ENCODE data around the gene GIMAP5.

The GIMAP5 gene

DNA sequence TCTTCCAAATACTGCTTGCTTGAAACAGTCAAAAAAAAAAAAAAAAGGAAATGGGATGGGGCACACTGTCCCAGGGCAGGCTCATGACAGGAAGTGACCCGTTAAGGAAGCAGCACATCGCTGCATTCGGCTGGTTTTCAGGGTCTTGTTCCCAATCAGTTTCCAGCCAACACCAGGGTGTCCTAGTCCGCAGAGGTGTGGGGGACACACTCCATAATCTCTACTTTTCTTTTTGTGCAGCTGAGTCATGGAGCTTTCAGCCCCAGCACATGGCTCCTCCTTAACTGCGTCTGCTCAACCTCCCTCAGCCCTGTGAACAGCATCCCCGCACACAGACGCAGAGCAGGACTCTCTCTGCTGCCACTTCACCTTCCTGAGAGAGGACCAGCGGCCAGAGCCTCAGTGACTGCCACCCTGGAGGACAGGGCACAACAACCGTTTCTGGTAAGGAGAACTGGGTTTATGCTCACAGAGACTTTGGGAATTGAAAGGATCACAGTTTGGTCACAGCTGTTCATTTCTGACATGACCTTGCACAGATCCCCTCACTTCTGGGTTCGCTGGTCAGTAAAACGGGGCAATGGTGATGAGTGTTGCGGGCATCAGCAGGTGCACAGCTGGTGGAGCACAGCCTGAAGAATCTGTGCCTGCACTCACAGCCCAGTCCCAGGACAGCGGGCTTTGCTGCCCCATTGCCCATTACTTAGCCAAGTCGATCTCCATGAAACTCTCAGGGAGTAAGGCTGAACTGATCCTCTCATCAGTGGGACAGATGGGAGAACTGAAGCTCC is at the start of gene GIMAP5:
GIMAP5 (plus strand) TSS at position 154 of the 791 bp plus-strand sequence. CDS start 3,467 bp downstream, outside the sequence.
- DNase-seq (ENCODE audit: low spot score) = no peak

DNA sequence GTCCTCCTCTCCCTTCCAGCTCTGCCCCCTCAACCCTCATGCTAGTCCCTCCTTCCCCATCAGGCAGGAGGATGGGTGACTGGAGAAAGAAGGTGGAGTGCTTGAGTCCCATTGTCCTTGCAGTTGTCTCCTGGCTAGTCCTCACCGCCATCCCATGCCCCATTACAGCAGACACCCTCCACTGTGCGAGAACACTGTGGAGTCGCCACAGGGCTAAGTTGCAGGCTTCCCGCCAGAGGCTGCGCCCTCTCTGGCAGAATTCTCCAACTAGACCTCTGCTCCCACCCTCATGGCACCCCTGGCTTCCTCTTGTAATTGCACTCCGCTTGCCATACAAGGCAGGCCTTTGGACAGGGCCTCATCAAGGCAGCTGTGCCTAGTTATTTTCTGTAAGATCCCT is 48.6 kb upstream of the GIMAP5 start:
- no peak for DNase-seq (ENCODE audit: low spot score)

DNA sequence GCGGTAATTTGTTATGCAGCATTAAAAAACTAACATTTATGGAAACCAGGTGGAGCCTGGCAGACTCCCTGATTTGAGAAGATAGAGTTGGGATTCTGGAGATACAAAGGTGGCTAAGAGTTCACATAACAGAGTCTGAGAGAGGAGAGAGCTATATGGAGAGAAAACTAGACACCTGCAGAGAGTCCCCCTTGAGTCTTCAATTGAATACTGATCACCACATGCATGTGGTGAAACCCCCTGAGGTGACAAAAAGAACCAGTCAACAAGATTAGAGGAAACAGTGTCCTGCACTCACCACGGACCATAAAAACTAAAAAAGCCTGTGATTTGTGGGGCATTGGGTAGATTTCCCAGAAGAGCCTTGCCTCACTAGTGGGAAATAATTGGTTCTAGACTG is 41.6 kb upstream of the GIMAP5 start:
- DNase-seq (ENCODE audit: low spot score) = no peak

DNA sequence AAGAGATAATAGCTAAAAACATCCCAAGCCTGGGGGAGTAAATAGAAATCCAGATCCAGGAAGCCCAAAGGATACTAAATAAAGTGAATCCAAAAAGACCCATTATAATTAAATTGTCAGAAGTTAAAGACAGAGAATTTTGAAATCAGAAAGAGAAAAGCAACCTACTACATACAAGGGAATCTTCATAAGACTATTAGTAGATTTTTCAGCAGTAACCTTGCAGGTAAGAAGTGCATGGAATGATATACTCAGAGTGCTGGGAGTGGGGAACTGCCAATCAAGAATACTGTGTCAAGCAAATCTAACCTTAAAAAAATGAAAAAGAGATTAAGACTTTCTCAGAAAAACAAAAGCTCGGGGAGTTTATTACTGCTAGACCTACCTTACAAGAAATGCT is 34.0 kb upstream of the GIMAP5 start:
- no peak for DNase-seq (ENCODE audit: low spot score)

DNA sequence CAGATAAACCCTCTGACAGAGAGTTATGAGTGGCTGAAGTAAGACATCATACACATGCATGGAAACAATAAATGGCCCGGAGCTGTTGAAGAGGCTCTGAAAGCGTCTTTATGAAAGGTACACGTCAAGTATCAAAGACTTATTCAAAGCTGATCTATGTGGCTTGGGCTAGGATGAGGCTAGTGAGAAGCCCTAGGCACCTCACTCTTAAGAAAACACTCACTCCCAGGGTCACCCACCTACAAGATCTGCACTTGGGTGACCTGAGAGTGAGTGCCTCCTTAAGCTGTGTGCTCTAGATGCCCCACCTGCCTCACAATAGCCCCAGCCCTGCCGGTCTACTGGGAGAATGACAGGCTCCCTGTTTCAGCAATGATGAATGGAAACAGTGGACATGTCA is 21.9 kb upstream of the GIMAP5 start:
- no peak for DNase-seq (ENCODE audit: low spot score)

GRCh38 chr7:150715738-150716137 is 21.5 kb upstream of the GIMAP5 start:
- DNase-seq (ENCODE audit: low spot score) = no peak

DNA sequence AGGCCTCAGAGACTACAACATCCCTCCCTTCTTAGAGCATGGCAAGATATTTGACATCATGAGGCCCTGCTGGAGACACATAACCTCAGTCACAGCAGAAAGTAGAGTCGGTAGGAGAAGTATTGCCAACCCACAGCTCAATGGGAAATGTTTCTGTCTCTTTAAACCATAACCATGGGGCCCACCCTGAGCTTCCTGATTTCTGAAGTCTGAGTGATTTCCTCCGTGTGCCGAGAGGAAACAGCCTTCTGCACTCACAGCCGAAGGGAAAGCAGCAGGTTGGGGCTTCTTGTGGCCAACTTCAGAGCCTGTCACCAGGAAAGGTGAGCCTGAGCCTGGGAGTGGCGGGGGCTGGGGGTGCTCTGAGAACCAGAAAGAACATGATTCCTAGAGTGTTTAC is 20.9 kb upstream of the GIMAP5 start, which contains the start of gene GIMAP1:
GIMAP1 (plus strand) TSS at position 246 of the 400 bp plus-strand sequence. CDS start 2,435 bp downstream, outside the sequence.
- DNase-seq (ENCODE audit: low spot score) = no peak

- no peak for DNase-seq (ENCODE audit: low spot score)
Observed at GRCh38 chr7:150716939-150717338, 20.3 kb upstream of the GIMAP5 start.

DNA sequence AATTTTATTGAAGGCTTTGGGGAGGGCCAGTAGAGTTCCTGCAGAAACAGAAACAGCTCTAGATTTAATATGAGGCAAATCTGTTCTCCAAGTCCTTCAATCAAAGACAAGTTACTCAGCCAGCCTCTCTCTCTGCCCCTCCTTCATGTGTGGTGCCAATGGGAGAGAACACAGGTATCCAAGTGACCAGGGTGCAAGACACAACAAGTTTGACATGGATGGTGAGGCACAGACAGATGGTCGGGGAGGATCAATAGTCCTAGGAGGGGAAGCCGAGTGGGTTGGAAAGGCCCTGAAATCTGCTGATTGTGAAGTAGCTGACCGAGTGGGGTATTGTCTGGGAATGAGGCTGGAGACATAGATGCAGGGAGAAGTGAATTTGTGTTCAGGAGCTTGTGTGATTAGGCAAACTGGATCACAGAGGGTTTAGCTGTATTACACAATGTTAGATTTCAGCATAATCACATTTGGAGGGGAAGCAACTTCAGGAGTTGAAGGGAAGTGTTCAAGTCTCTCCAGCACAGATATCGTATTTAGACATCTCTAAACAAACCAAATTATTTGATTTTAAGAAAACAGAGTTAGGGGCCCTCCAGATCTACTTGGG is 19.3 kb upstream of the GIMAP5 start:
- no peak for DNase-seq (ENCODE audit: low spot score)

GRCh38 chr7:150719436-150719835 is 17.8 kb upstream of the GIMAP5 start:
- DNase-seq (ENCODE audit: low spot score) = no peak

DNA sequence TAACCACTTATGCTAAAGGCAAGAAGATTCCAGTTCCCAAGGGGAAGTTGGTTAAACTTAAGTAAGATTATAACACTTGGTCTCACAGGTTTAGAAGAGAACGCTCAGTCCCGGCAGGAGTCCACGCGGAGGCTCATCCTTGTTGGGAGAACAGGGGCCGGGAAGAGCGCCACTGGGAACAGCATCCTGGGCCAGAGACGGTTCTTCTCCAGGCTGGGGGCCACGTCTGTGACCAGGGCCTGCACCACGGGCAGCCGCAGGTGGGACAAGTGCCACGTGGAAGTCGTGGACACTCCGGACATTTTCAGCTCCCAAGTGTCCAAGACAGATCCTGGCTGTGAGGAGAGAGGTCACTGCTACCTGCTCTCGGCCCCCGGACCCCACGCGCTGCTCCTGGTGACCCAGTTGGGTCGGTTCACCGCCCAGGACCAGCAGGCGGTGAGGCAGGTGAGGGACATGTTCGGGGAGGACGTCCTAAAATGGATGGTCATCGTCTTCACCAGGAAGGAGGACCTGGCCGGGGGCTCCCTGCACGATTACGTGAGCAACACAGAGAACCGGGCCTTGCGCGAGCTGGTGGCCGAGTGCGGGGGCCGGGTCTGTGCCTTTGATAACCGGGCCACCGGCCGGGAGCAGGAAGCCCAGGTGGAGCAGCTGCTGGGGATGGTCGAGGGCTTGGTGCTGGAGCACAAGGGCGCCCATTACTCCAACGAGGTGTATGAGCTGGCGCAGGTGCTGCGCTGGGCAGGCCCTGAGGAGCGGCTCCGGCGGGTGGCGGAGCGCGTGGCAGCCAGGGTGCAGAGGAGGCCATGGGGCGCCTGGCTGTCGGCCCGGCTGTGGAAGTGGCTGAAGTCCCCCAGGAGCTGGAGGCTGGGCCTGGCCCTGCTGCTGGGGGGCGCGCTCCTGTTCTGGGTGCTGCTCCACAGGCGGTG is 17.0 kb upstream of the GIMAP5 start:
- no peak for DNase-seq (ENCODE audit: low spot score)

- DNase-seq (ENCODE audit: low spot score) = no peak
Observed at GRCh38 chr7:150721970-150722373, 15.2 kb upstream of the GIMAP5 start.

DNA sequence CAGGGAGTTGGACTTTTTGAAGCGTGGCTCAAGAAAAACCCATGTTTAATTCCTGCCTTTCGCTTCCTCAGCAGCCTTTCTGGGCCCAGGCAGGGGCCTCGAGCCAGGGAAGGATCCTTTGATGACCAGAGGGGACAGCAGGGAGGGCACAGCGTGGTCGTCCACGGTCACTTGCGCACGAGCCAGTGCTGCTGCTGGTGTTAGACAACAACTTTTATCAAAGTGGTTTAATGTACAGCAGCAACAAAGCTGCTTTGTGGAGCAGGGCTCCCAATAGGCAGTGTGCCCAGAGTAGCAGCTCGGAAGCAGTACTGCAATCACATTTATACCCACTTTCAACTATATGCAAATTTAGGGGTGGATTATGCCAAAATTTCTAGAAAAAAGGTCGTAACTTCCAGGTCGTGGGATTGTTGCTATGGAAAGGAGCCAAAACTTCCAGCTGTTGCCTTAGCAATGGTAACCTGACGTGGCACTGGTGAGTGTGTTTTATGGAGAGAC is 14.7 kb upstream of the GIMAP5 start:
- DNase-seq (ENCODE audit: low spot score) = no peak

GRCh38 chr7:150723467-150723866 is 13.8 kb upstream of the GIMAP5 start:
- DNase-seq (ENCODE audit: low spot score) = no peak

- no peak for DNase-seq (ENCODE audit: low spot score)
Observed at GRCh38 chr7:150727381-150727780, 9.8 kb upstream of the GIMAP5 start.

- DNase-seq (ENCODE audit: low spot score) = no peak
Observed at GRCh38 chr7:150728011-150728410, 9.2 kb upstream of the GIMAP5 start.

GRCh38 chr7:150728609-150729008 is 8.6 kb upstream of the GIMAP5 start:
- no peak for DNase-seq (ENCODE audit: low spot score)

DNA sequence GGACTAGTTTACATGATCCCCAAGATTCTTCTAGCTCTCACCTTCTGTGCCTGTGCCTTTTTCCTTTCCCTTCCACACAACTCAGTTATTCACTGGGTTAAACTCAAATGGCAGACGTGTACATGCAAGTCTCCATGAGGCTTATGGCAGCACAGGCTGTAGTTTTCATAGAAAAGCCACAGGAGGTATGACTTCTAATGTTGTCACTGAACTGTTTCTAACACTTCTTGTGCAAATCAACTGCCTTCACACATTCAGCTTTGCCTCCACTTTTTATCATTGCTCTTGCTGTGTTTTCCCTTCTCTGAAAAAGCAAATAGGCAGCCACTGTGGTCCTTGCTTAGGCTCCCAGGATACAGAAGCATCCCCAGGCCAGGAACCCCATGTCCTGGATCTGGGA is 5.3 kb upstream of the GIMAP5 start:
- no peak for DNase-seq (ENCODE audit: low spot score)

- DNase-seq (ENCODE audit: low spot score) = no peak
Observed at GRCh38 chr7:150732786-150733481, 4.3 kb upstream of the GIMAP5 start.

DNA sequence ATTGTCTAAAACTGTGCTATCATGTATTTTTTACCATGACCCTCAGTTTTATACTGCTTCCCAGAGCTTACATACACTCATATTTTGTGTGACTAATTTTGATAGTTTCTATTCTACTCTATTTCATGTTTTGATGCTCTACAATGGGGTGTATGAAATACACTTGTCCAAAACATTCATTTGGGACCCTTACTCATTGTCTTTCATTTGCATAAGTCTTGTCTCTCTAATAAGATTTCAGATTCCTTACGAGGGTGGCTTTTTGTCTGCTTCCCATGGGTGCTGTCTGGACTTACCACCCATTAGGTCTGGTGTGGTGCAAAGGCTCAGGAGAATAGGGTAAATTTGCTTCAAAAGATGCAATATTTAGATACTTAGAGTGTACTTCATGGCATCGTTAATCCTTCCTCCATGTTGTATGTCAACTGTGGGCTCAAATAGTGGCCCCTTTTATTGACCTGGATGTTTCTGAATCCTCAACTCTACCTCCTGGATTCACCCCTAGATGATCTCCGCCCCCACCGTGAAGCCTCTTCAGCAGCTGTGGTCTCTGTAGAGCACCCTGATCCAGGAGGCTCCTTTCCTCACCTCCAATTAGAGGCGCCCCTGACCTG is 3.6 kb upstream of the GIMAP5 start:
- DNase-seq (ENCODE audit: low spot score) = no peak

DNA sequence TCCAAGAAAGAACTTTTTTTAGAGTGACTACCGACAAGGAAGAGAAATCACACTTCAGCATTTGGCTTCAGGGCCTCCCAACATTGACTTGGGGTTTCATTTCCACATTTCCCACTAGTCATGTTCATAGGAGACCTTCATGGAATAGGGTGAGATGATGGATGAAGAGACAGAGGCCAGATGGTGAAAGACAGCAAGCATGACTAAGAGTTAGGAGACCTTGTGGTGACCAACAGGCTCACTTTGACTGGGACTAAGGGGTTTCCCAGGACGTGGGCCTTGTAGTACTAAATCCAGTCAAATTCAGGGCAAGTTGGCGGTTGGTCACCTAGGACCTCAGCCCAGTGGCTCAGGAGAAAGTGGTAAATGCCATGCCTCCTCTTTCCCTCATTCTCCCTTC is 3.0 kb upstream of the GIMAP5 start:
- no peak for DNase-seq (ENCODE audit: low spot score)

Data from AG08396 (cell line).